Spleen (tissue), 11 donors: Measurements from ENCODE around the gene CHMP4B. TPM values are rescaled to one million over a fixed set of nuclear protein-coding genes. Genes with fewer than 3 reads are reported as not detected.
A peak's percentile ranks its signal among the peaks of the same experiment; 100 is the strongest.

Experiments
- DNase-seq: peaks from one replicate; pipeline ENCODE4 v3.0.0-alpha.2; 2020
- H3K27ac ChIP-seq, 8 donors: fragments of 200-600 bp; sonication (generic) in 7 of 8; 1 replicate in 4 of 8; 2 replicates in 4 of 8; pipeline versions ENCODE4 v1.5.0 to v1.8.0; 2016 to 2021; ENCODE audit warnings: inconsistent platforms in 4 of 8, mild to moderate bottlenecking in 4 of 8, moderate library complexity in 1 of 8
- H3K27me3 ChIP-seq, 7 donors: fragments of 200-600 bp; sonication (generic) in 6 of 7; replicated peaks in 1 of 7; 1 replicate in 4 of 7; 2 replicates in 3 of 7; pipeline versions ENCODE4 v1.5.0 to v1.8.0; 2016 to 2021; ENCODE audit warnings: inconsistent platforms in 3 of 7, mild to moderate bottlenecking in 1 of 7
- H3K36me3 ChIP-seq, 6 donors: fragments of 200-600 bp; sonication (generic) in 5 of 6; 1 replicate in 4 of 6; 2 replicates in 2 of 6; pipeline versions ENCODE4 v1.5.0 to v1.8.0; 2016 to 2021; ENCODE audit warnings: inconsistent platforms in 2 of 6
- H3K4me1 ChIP-seq, 6 donors: fragments of 200-600 bp; sonication (generic) in 5 of 6; 1 replicate in 3 of 6; 2 replicates in 3 of 6; pipeline versions ENCODE4 v1.5.0 to v1.8.0; 2016 to 2021; ENCODE audit warnings: inconsistent platforms in 3 of 6
- H3K4me3 ChIP-seq, 8 donors: fragments of 200-600 bp; sonication (generic) in 7 of 8; 1 replicate in 4 of 8; 2 replicates in 4 of 8; pipeline versions ENCODE4 v1.5.0 to v1.8.0; 2016 to 2021; ENCODE audit warnings: inconsistent platforms in 4 of 8, mild to moderate bottlenecking in 4 of 8, moderate library complexity in 2 of 8
- H3K9me3 ChIP-seq, 8 donors: fragments of 200-600 bp; sonication (generic) in 7 of 8; 1 replicate in 4 of 8; 2 replicates in 4 of 8; pipeline versions ENCODE4 v1.5.0 to v1.8.0; 2016 to 2021; ENCODE audit warnings: inconsistent platforms in 4 of 8
- CTCF ChIP-seq, 11 experiments: fragments of 200-600 bp in 7 of 11; fragments of 450-650 bp in 4 of 11; sonication (generic) in 4 of 11; IDR thresholded peaks in 8 of 11; conservative IDR thresholded peaks in 3 of 11; 1 replicate in 7 of 11; 2 replicates in 4 of 11; pipeline versions ENCODE4 v1.4.0 to v1.8.0; 2016 to 2021; ENCODE audit warnings: antibody characterized with exemption in 11 of 11, inconsistent platforms in 4 of 11, mild to moderate bottlenecking in 1 of 11
- POLR2A ChIP-seq, 3 donors: fragments of 450-650 bp; IDR thresholded peaks; one replicate each; pipeline ENCODE4 v1.5.1; 2017; ENCODE audit warnings: antibody characterized with exemption in 3 of 3, mild to moderate bottlenecking in 1 of 3
- POLR2AphosphoS5 ChIP-seq, 3 donors: sonication (generic); formaldehyde crosslinking; IDR thresholded peaks; one replicate each; pipeline ENCODE4 v1.5.1; 2017; ENCODE audit warnings: antibody characterized with exemption in 3 of 3
- WGBS, 5 donors: extraction: QIAGEN DNeasy Blood & Tissue Kit in 3 of 5; methylation state at CpG; one replicate each; pipeline versions ENCODE4 v1.1.5 to v1.1.7; 2013 to 2018; 5-methylcytosine and 5-hydroxymethylcytosine counted together
- intact Hi-C: fragments of 100-400 bp; cut with DNase I; formaldehyde crosslinking; loops from one replicate; pipeline ENCODE4 v1.15.0; 2023; ENCODE audit warnings: low total_unique reads
- polyA plus RNA-seq, 3 donors: library from polyadenylated mRNA; stranded (reverse); fragments of 200-250 nt; gene quantifications; one replicate each; pipeline ENCODE4 v1.2.1, GENCODE V29; 2013
- total RNA-seq, 7 donors: library from RNA; depleted of rRNA in 3 of 7; stranded (reverse); fragments of >200 nt in 3 of 7; fragmentation: NEBNext Ultra II Directional in 4 of 7; extraction: Animal tissue kit (Norgen Biotek cat#: 25700) in 4 of 7; gene quantifications; one replicate each; pipeline versions ENCODE4 v1.1.0 to v1.2.1, GENCODE V29; 2016 to 2021
- donor health status: healthy with polysubstance abuse.
- donor health status: DM: no; HTN: no; CAD: no; lungs with moderate emphysema.
- donor health status: DM: no; HTN: no; CAD: no.
- donor health status: Bipolar disorder and iron deficiency.
- donor health status: healthy.
- donor health status: DM: no; HTN: no; CAD: no.
- donor health status: DM: yes; HTN: yes; CAD: no.

Gene CHMP4B
- total and polyA plus RNA-seq, 10 donors: 44.9 to 118 (median 74.7) TPM

DNA sequence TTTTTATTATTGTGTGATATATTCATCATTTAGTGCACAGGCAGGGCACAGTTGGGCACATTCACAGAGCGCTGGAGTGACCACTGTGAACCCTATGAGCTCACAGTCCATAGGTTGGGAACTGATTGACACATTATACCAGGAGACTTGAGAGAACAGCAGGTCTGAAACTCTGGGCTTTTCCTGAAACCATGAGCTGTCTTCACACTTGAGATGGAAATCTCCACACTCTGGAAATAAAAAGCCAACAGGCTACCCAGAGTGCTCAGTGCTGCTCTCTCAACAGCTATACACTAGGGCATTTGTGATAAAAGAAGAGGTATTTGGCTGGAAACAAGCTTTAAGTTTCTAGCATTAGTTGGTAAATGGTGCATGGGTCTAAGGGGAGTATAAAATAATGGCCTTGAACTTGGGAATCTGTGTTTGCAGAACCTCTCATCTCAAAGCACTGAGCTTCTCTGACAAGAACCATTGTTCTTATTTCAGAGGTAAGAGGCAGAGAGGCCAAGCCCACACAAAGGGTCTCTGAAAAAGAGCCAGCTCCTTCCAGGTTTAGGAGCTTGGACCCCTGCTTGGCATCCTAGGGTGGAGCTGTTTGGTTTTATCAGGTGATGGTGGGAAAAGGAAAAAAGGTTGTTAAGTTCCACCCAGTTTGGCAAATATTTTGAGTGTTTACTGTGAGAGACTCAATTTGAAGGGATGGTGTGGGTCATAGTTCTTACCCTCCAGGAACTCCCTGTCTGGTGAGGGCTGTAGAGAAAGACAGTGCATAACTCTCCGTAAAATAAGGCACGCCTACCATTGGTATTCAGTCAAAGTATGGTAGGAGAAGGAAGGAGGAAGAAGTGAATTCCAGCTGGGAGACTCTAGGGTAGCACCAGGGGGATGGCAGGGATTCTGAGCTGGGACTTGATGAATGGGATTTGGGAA is 14.5 kb downstream of the CHMP4B start:
- Histone ChIP-seq H3K36me3 (peaks cover 0 to 19% (median 4%) of the 10 kb centered on the region in 6 donors), H3K27ac (peak overlapping the region in 2 of 8 donors; percentile 31 to 49), H3K4me3 (no peak overlapping the region), H3K4me1 (peaks cover 23 to 92% (median 67%) of the 10 kb centered on the region in 6 donors), H3K9me3 (no peaks in the 10 kb centered on the region), H3K27me3 (no peaks in the 10 kb centered on the region)
- DNase-seq: no peak
- no peak for TF ChIP-seq POLR2AphosphoS5 (IDR thresholded peaks at IDR 0.05)
- no peak for TF ChIP-seq POLR2A (IDR thresholded peaks at IDR 0.05)
- TF ChIP-seq CTCF (IDR thresholded peaks at IDR 0.05 in 8 of 11, conservative IDR thresholded peaks at IDR 0.05 in 3 of 11): no peak
- 82 to 98% (median 92%) methylated on average over 3 of the region's 3 CpGs for WGBS, 5 donors
- intact Hi-C loops: no loop called here

GRCh38 chr20:33826270-33826897 is 15.2 kb downstream of the CHMP4B start:
- no peak for DNase-seq
- Histone ChIP-seq H3K9me3 (no peaks in the 10 kb centered on the region), H3K27ac (peak overlapping the region in 2 of 8 donors; percentile 31 to 49), H3K27me3 (no peaks in the 10 kb centered on the region), H3K4me3 (no peak overlapping the region), H3K36me3 (peaks cover 0 to 25% (median 4%) of the 10 kb centered on the region in 6 donors), H3K4me1 (peaks cover 22 to 92% (median 69%) of the 10 kb centered on the region in 6 donors)
- TF ChIP-seq CTCF (IDR thresholded peaks at IDR 0.05 in 8 of 11, conservative IDR thresholded peaks at IDR 0.05 in 3 of 11): no peak
- TF ChIP-seq POLR2A (IDR thresholded peaks at IDR 0.05): no peak
- no peak for TF ChIP-seq POLR2AphosphoS5 (IDR thresholded peaks at IDR 0.05)
- 83 to 92% (median 86%) methylated on average over 5 of the region's 5 CpGs for WGBS, 5 donors
- intact Hi-C loops: no loop called here

DNA sequence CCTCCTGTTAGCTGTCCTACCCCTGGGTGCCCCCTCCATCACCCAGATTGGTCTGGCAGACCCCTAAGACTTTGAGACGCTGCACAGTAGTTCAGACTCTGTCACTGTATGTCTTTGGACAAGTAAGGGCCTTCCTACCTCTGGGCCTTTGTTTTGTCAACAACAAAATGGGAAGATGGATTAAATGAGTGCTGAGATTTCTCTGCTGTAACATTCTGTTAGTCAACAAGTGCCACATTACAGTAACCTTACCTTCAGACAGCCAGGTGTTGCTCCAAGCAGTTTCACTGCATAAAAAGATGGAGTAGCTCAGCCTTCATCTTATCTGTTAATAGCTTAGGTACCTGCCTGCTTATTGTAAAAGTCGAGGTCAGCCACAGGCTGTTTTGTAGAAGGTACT is 16.0 kb downstream of the CHMP4B start:
- WGBS, 5 donors: 75 to 87% (median 83%) methylated on average over 2 of the region's 2 CpGs
- peak overlapping the region in 6 of 8 donors; percentile 4 to 49 (median 19) for H3K27ac ChIP-seq

More for the DNA sequence above, 16.0 kb downstream of the CHMP4B start:
- H3K9me3 ChIP-seq: no peaks in the 10 kb centered on the region
- H3K4me1 ChIP-seq: peaks cover 22 to 93% (median 76%) of the 10 kb centered on the region in 6 donors
- peaks cover 0 to 28% (median 4%) of the 10 kb centered on the region in 6 donors for H3K36me3 ChIP-seq
- DNase-seq: no peak
- no peak overlapping the region for H3K4me3 ChIP-seq
- no peaks in the 10 kb centered on the region for H3K27me3 ChIP-seq
- TF ChIP-seq POLR2AphosphoS5 (IDR thresholded peaks at IDR 0.05) (no peak), CTCF (IDR thresholded peaks at IDR 0.05 in 8 of 11, conservative IDR thresholded peaks at IDR 0.05 in 3 of 11) (no peak), POLR2A (IDR thresholded peaks at IDR 0.05) (no peak)
- intact Hi-C loops: no loop called here
